Measurements from ENCODE around the gene SH3PXD2A. TPM values are rescaled to one million over a fixed set of nuclear protein-coding genes. Genes with fewer than 3 reads are reported as not detected.
A peak's percentile ranks its signal among the peaks of the same experiment; 100 is the strongest.

The SH3PXD2A gene
- total RNA-seq, 4 donors from 2014 or later, result 128 to 154 (median 136) TPM

- Histone ChIP-seq H3K9me3 (no peaks in the 10 kb centered on the region), H3K36me3 (no peaks in the 10 kb centered on the region), H3K4me1 (peaks cover 3 to 76% (median 39%) of the 10 kb centered on the region in 4 donors), H3K4me3 (no peak overlapping the region), H3K27ac (no peak overlapping the region), H3K27me3 (no peaks in the 10 kb centered on the region)
- TF ChIP-seq POLR2A (IDR thresholded peaks at IDR 0.05) (no peak), CTCF (IDR thresholded peaks at IDR 0.05) (no peak), EP300 (IDR thresholded peaks at IDR 0.05) (no peak)
- WGBS, 2 donors, result 41 to 50% methylated on average over 3 of the region's 3 CpGs
- DNase-seq (ENCODE audit: low spot score in 2 of 2), result no peak
These were observed 32.6 kb downstream of the SH3PXD2A start for GRCh38 chr10:103822800-103823199.

DNA sequence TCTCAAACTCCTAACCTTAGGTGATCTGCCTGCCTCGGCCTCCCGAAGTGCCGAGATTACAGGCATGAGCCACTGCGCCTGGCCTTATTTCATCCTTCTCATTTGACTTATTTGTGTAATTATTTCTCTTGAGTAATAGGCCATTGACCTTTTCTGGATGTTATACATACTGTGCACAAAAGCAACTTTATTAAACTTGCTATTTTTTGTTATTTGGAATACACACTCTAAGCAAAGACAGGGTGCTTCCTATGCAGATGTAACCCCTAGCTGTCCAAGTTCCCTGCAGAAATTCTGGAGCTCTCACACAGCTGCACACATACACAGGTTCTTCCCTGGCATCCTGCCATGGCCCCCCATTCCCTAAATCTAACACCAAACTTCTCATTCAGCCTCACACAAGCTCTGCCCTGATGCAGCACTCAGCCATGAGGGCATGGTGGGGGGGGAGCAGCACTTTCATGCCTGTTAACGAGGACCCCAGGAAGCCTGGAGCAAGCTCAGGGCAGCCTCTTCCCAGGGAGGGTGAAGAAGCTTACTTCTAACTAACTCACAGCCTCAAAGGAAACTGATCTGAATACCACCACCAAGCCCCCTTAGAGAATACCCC is 33.2 kb downstream of the SH3PXD2A start:
- Histone ChIP-seq H3K9me3 (no peaks in the 10 kb centered on the region), H3K4me1 (peaks cover 3 to 72% (median 39%) of the 10 kb centered on the region in 4 donors), H3K27me3 (no peaks in the 10 kb centered on the region), H3K36me3 (no peaks in the 10 kb centered on the region), H3K27ac (no peak overlapping the region), H3K4me3 (no peak overlapping the region)
- no peak for TF ChIP-seq EP300 (IDR thresholded peaks at IDR 0.05)
- no peak for TF ChIP-seq CTCF (IDR thresholded peaks at IDR 0.05)
- TF ChIP-seq POLR2A (IDR thresholded peaks at IDR 0.05), result no peak
- no peak for DNase-seq (ENCODE audit: low spot score in 2 of 2)
- 39 to 54% methylated on average over 5 of the region's 5 CpGs for WGBS, 2 donors

DNA sequence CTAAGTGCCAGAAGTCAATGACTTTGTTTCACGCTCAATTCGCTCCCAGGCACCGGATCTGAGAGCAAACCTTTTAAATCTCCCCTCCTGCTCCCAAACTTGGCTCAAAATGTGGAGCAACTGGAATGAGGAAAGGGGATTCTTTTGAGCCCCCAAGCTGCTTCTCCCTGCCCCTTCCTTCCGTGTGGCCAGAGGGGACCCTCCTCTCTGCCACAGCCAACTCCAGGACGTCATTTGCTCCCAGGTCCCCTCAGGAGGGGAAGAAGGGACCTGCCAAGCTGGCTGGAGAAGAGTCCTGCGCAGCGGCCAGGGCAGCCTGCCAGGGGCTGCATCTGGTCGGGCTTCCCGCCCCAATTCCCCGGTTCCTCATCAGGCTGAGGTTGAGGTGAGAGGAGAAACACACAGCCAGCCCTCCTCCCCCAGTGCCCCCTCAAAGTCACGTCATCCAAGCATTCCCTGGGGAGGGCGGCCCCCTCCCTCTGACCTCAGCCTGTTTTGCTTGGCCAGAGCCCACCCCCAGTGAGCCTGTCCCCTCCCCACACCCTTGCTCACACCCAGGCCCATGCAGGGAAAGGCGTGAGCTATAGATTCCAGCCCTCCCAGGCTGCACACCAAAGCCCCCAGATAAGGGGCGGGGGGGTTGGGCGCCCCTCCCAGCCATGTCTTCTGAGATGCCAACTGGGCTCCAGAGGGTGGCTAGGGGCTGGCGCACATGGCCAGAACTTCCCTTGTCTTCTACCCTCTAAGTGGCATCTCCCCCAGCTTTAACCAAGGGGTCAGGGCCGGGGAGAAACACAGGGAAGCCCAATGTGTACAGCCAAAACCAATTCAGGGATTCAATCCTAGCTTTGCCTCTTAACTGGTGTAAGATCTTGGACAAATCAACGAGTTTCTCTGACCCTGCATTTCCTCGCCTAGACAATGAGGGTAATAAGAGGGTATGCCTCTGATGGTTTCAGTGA is 35.0 kb downstream of the SH3PXD2A start:
- 9 to 19% methylated on average over 16 to 19 of the region's 19 CpGs for WGBS, 2 donors
- peak; percentile 57 to 71 for DNase-seq (ENCODE audit: low spot score in 2 of 2)
- Histone ChIP-seq H3K27ac (peak overlapping the region in 3 of 4 donors; percentile 26 to 88 (median 74)), H3K4me1 (peaks cover 3 to 80% (median 39%) of the 10 kb centered on the region in 4 donors), H3K36me3 (no peaks in the 10 kb centered on the region), H3K4me3 (peak overlapping the region in 1 of 4 donors; percentile 19), H3K27me3 (no peaks in the 10 kb centered on the region), H3K9me3 (no peaks in the 10 kb centered on the region)
- TF ChIP-seq POLR2A (IDR thresholded peaks at IDR 0.05) (no peak), CTCF (IDR thresholded peaks at IDR 0.05) (no peak), EP300 (IDR thresholded peaks at IDR 0.05) (peak in 1 of 2 donors; percentile 58)

GRCh38 chr10:103819493-103819892 is 35.9 kb downstream of the SH3PXD2A start:
- no peaks in the 10 kb centered on the region for H3K27me3 ChIP-seq
- no peaks in the 10 kb centered on the region for H3K9me3 ChIP-seq
- 50 to 55% methylated on average over 7 of the region's 7 CpGs for WGBS, 2 donors
- DNase-seq (ENCODE audit: low spot score in 2 of 2), result no peak
- H3K4me3 ChIP-seq, result no peak overlapping the region
- H3K27ac ChIP-seq, result peak overlapping the region in 2 of 4 donors; percentile 74 to 88
- no peak for TF ChIP-seq POLR2A (IDR thresholded peaks at IDR 0.05)
- TF ChIP-seq CTCF (IDR thresholded peaks at IDR 0.05), result no peak
- TF ChIP-seq EP300 (IDR thresholded peaks at IDR 0.05), result no peak
- H3K4me1 ChIP-seq, result peaks cover 3 to 86% (median 39%) of the 10 kb centered on the region in 4 donors
- H3K36me3 ChIP-seq, result no peaks in the 10 kb centered on the region
